GM18870 (cell line): ENCODE results near the gene PPP1R1C.

Source experiments
- ATAC-seq: cut with Tn5 transposase; IDR thresholded peaks from one replicate; pipeline ENCODE4 v1.9.1; 2021; ENCODE audit warnings: moderate library complexity; ENCODE audit not compliant: unreplicated experiment

The PPP1R1C gene

GRCh38 chr2:182166841-182167240, 181.2 kb downstream of the PPP1R1C start:
- no peak for ATAC-seq
